ENCODE data around the gene TBL1XR1.

- TF ChIP-seq HNRNPLL (IDR thresholded peaks at IDR 0.05; ENCODE audit: low read depth, low read length, poor library complexity, severe bottlenecking) (no peak), POLR2A (IDR thresholded peaks at IDR 0.05; ENCODE audit: insufficient read depth in 1 of 2, low read depth in 2 of 2, low read length in 2 of 2) (no peak), RAD21 (CRISPR knock-in tag; IDR thresholded peaks at IDR 0.05) (no peak), CCAR2 (optimal IDR thresholded peaks at IDR 0.05; ENCODE audit: low read depth, low read length) (no peak), SRSF1 (optimal IDR thresholded peaks at IDR 0.05; ENCODE audit: low read depth, low read length) (no peak), HDAC2 (CRISPR knock-in tag; IDR thresholded peaks at IDR 0.05) (no peak), PATZ1 (CRISPR knock-in tag; IDR thresholded peaks at IDR 0.05) (no peak)
Measured at GRCh38 chr3:177124882-177125281, 72.4 kb downstream of the TBL1XR1 start.
